ENCODE data around the gene HOXA4.

DNA sequence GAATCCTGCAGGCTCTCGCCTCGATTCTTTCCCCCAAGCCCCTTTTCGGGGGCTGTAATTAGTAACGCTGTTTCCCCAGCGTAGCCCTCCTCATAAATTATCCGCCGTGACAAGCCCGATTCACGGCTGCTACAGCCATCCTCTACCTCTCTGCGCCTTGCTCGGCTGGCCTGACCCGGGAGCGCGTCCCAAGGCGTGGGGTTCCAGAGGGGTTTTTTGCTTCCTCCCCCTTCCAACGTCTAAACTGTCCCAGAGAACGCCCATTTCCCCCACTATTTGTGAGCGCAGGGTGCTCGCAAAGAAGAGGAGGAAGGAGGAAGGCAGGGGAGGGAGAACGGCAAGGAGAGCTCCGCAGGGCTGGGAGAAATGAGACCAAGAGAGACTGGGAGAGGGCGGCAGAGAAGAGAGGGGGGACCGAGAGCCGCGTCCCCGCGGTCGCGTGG, 12.0 kb upstream of the HOXA4 start:
- TF ChIP-seq, protein P1, sequence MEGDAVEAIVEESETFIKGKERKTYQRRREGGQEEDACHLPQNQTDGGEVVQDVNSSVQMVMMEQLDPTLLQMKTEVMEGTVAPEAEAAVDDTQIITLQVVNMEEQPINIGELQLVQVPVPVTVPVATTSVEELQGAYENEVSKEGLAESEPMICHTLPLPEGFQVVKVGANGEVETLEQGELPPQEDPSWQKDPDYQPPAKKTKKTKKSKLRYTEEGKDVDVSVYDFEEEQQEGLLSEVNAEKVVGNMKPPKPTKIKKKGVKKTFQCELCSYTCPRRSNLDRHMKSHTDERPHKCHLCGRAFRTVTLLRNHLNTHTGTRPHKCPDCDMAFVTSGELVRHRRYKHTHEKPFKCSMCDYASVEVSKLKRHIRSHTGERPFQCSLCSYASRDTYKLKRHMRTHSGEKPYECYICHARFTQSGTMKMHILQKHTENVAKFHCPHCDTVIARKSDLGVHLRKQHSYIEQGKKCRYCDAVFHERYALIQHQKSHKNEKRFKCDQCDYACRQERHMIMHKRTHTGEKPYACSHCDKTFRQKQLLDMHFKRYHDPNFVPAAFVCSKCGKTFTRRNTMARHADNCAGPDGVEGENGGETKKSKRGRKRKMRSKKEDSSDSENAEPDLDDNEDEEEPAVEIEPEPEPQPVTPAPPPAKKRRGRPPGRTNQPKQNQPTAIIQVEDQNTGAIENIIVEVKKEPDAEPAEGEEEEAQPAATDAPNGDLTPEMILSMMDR (conservative IDR thresholded peaks at IDR 0.05; ENCODE audit: low read depth, low read length), result no peak
- no peak for TF ChIP-seq EZH2 (IDR thresholded peaks at IDR 0.05; ENCODE audit: low read length, unreplicated experiment)
